ENCODE measurements around the gene NPIPB9.
"Not testable (repeated sequence)": the region's sequence is repeated elsewhere in the genome, so short reads cannot be mapped to it uniquely, and the experiment has no call there.

DNA sequence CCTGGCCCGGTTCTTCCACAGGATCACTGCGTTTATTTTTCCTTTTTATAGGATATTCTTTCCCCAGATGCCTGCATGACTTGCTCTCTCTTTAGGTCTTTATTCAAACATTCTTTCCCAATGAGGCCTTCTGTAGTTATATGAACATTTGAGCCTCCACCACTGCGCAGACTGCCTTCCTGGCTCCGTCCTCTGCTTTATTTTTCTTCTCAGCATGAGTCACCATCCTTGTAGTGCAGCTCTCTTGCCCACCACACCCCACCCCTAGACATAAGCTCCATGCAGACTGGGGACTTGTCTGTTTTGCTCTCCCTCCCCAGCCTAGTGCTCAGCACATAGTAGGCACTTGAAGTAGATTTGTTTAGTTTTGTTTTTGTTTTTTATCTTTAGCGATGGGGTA lies 20.3 kb upstream of the NPIPB9 start:
- TF ChIP-seq, protein P1, sequence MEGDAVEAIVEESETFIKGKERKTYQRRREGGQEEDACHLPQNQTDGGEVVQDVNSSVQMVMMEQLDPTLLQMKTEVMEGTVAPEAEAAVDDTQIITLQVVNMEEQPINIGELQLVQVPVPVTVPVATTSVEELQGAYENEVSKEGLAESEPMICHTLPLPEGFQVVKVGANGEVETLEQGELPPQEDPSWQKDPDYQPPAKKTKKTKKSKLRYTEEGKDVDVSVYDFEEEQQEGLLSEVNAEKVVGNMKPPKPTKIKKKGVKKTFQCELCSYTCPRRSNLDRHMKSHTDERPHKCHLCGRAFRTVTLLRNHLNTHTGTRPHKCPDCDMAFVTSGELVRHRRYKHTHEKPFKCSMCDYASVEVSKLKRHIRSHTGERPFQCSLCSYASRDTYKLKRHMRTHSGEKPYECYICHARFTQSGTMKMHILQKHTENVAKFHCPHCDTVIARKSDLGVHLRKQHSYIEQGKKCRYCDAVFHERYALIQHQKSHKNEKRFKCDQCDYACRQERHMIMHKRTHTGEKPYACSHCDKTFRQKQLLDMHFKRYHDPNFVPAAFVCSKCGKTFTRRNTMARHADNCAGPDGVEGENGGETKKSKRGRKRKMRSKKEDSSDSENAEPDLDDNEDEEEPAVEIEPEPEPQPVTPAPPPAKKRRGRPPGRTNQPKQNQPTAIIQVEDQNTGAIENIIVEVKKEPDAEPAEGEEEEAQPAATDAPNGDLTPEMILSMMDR (IDR thresholded peaks at IDR 0.05) = not testable (repeated sequence)
- TF ChIP-seq POLR2AphosphoS5 (IDR thresholded peaks at IDR 0.05) = not testable (repeated sequence)

All from suprapubic skin (tissue), 3 donors.